K562 (cell line): ENCODE measurements around the gene TEX38. TPM values are rescaled to one million over a fixed set of nuclear protein-coding genes. Genes with fewer than 3 reads are reported as not detected.
A peak's percentile ranks its signal among the peaks of the same experiment; 100 is the strongest.

Experiments
- ATF6 ChIP-seq: sonication (generic); formaldehyde crosslinking; IDR thresholded peaks from 2 replicates; pipeline ENCODE4 v1.4.0; 2020; ENCODE audit warnings: mild to moderate bottlenecking, missing genetic modification reagents
- CBX8 ChIP-seq: fragments of 200-600 bp; sonication (generic); IDR thresholded peaks from 2 replicates; pipeline ENCODE4 v1.6.1; 2012; ENCODE audit warnings: borderline replicate concordance, mixed run types, low read depth, mild to moderate bottlenecking, moderate library complexity, mixed read lengths, low read length, control low read depth, inconsistent platforms; ENCODE audit not compliant: poor library complexity, severe bottlenecking; ENCODE audit errors: extremely low read depth
- ELF1 ChIP-seq: fragments of 200-800 bp; sonication (Bioruptor generic); IDR thresholded peaks from 2 replicates; pipeline ENCODE4 v1.6.1; 2016; ENCODE audit warnings: missing genetic modification characterization, missing compliant biosample characterization
- ESRRA ChIP-seq: fragments of 450-650 bp; IDR thresholded peaks from 2 replicates; pipeline ENCODE4 v1.6.1; 2014; ENCODE audit warnings: low read depth, mild to moderate bottlenecking, moderate library complexity, borderline replicate concordance
- ESRRB ChIP-seq: fragments of 250-450 bp; sonication (Bioruptor Pico); IDR thresholded peaks from 2 replicates; pipeline ENCODE4 v1.5.0; 2020; ENCODE audit warnings: mild to moderate bottlenecking, moderate library complexity, borderline replicate concordance
- FUS ChIP-seq: fragments of 200-400 bp; formaldehyde crosslinking; optimal IDR thresholded peaks from 2 replicates; pipeline ENCODE3; 2017; ENCODE audit warnings: low read depth, low read length
- GABPB1 ChIP-seq: sonication (generic); formaldehyde crosslinking; IDR thresholded peaks from 2 replicates; pipeline ENCODE4 v1.8.0; 2022; ENCODE audit warnings: mild to moderate bottlenecking, missing genetic modification reagents
- NFYB ChIP-seq: IDR thresholded peaks from 2 replicates; pipeline ENCODE4 v1.6.1; 2011; ENCODE audit warnings: mild to moderate bottlenecking, moderate library complexity; ENCODE audit not compliant: insufficient read length; ENCODE audit errors: extremely low read depth
- POLR2G ChIP-seq: fragments of 200-400 bp; formaldehyde crosslinking; IDR thresholded peaks from 2 replicates; pipeline ENCODE4 v1.6.1; 2017; ENCODE audit warnings: low read depth, mild to moderate bottlenecking, antibody characterized with exemption, low read length, moderate library complexity
- PTBP1 ChIP-seq: fragments of 200-400 bp; formaldehyde crosslinking; IDR thresholded peaks from 2 replicates; pipeline ENCODE4 v1.6.1; 2017; ENCODE audit warnings: low read depth, low read length
- TAF15 ChIP-seq: fragments of 200-400 bp; formaldehyde crosslinking; IDR thresholded peaks from 2 replicates; pipeline ENCODE4 v1.6.1; 2017; ENCODE audit warnings: mild to moderate bottlenecking, low read depth, low read length, moderate library complexity
- TARDBP ChIP-seq: fragments of 450-650 bp; IDR thresholded peaks from 2 replicates; pipeline ENCODE4 v1.6.1; 2016
- UBTF ChIP-seq, 2 experiments: IDR thresholded peaks; 2 replicates each; pipeline ENCODE4 v1.6.1; 2012; ENCODE audit warnings: improper control_type of control experiment in 2 of 2, low read depth in 2 of 2, low read length in 2 of 2, borderline replicate concordance in 1 of 2
- ZBTB17 ChIP-seq: fragments of 450-650 bp; formaldehyde crosslinking; IDR thresholded peaks from 2 replicates; pipeline ENCODE4 v1.4.0; 2020; ENCODE audit warnings: mild to moderate bottlenecking
- ZBTB26 ChIP-seq: fragments of 450-650 bp; formaldehyde crosslinking; IDR thresholded peaks from 2 replicates; pipeline ENCODE4 v1.4.0; 2022; ENCODE audit warnings: missing genetic modification characterization
- ZNF140 ChIP-seq: fragments of 250-450 bp; sonication (Bioruptor Pico); IDR thresholded peaks from 2 replicates; pipeline ENCODE4 v1.8.0; 2021; ENCODE audit warnings: moderate library complexity, mild to moderate bottlenecking, inconsistent platforms
- ZNF740 ChIP-seq, 3 experiments: fragments of 200-800 bp in 1 of 3; sonication (Bioruptor generic) in 1 of 3; sonication (generic) in 1 of 3; formaldehyde crosslinking in 1 of 3; IDR thresholded peaks; 2 replicates each; pipeline versions ENCODE4 v1.6.1 to v1.8.0; 2016 to 2022; ENCODE audit warnings: mild to moderate bottlenecking in 2 of 3, missing compliant biosample characterization in 2 of 3, missing genetic modification characterization in 2 of 3, missing genetic modification reagents in 1 of 3
- polyA plus RNA-seq, 8 experiments: library from polyadenylated mRNA; depleted of rRNA in 4 of 8; stranded (reverse) in 5 of 8; unstranded in 3 of 8; fragments of >200 nt; fragmentation: Nextera tagmentation in 2 of 8; fragmentation: Illumina TruSeq in 1 of 8; extraction: Ambion mirVana in 2 of 8; extraction: Trizol in 1 of 8; gene quantifications; 2 replicates each; pipeline versions ENCODE4 v1.2.1 to v1.2.3, GENCODE V29; 2011 to 2014; ENCODE audit warnings: inconsistent platforms in 1 of 8, missing spikeins in 1 of 8
- total RNA-seq, 7 experiments: library from RNA; depleted of rRNA in 6 of 7; stranded (reverse); fragments of >200 nt in 6 of 7; fragmentation: Illumina TruSeq in 2 of 7; extraction: Trizol in 2 of 7; gene quantifications; 2 replicates each; pipeline versions ENCODE4 v1.2.1 to v1.2.3, GENCODE V29; 2011 to 2021; ENCODE audit warnings: low replicate concordance in 1 of 7

Gene TEX38
- total and polyA plus RNA-seq, 9 of the 15 experiments (the other 6 are each of a cell fraction or from before 2014, with no cell fraction given): not detected

GRCh38 chr1:46718727-46719622, 47.3 kb downstream of the TEX38 start, which contains the start of gene EFCAB14 (continued):
- TF ChIP-seq ESRRB (CRISPR knock-in tag): no peak
- no peak for TF ChIP-seq ZNF140 (CRISPR knock-in tag)
- no peak for TF ChIP-seq TAF15
- TF ChIP-seq ZNF740 (CRISPR knock-in tag; IDR thresholded peaks at IDR 0.05): peak; percentile 99
- peak in 1 of 2 experiments; percentile 98; a peak in 2 of 4 replicates for TF ChIP-seq ZNF740 (tag; IDR thresholded peaks at IDR 0.05)
- TF ChIP-seq ZBTB17 (CRISPR knock-in tag): 0 out of 2 replicates have a peak, but pooled peaks have one; percentile 78
- TF ChIP-seq ELF1 (tag): peak; percentile 95
- no peak for TF ChIP-seq PTBP1
- TF ChIP-seq TARDBP: peak; percentile 63; the same call in 1 of the 2 replicates
- 0 out of 2 replicates have a peak, but pooled peaks have one; percentile 76 for TF ChIP-seq ATF6
- peak; percentile 79 for TF ChIP-seq FUS
- TF ChIP-seq ESRRA: peak; percentile 73
- peak; percentile 69 to 79; a peak in 3 of 4 replicates for TF ChIP-seq UBTF (IDR thresholded peaks at IDR 0.05; ENCODE audit: borderline replicate concordance in 1 of 2, low read depth in 2 of 2, low read length in 2 of 2)
- TF ChIP-seq CBX8: no peak
- TF ChIP-seq POLR2G: peak; percentile 97
- no peak for TF ChIP-seq ZBTB26 (CRISPR knock-in tag)
- TF ChIP-seq NFYB: peak; percentile 56
- TF ChIP-seq GABPB1 (CRISPR knock-in tag): peak; percentile 91
